ENCODE measurements around the gene ASCL2.

Gene ASCL2

DNA sequence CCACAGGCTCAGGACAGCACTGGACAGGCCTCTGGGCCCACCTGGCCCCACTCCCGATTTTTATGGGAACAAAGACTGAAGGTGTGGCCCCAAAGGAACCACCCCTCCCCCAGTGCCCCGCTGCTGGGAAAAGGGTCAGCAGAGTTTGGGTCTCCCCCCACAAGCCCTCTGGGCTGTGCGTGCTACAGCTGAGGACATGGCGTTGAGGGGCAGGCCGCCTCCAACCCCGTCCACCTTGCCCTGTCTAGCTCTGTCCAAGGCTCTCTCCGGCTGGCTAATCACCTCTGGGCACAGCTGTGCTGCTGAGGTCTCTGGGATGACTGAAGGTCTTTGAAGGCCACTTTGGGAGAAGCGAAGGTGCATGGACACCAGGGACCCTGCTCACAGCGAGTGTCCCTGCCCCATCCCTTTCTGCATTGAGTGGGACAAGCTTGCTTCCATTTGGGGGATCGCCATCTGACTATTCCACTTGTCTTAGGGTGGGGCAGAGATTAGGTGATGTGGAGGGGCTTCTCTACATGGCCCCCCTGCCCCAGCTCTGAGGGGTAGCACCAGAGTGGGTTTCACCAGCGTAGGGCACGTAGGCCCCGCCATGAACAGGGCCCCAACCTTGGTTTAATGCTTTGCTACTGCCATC lies 6.5 kb downstream of the ASCL2 start:
- Histone ChIP-seq H3K36me3 (ENCODE audit: control insufficient read depth in 4 of 4, insufficient read depth in 4 of 4, low read length in 3 of 4) (no peaks in the 10 kb centered on the region), H3K9me3 (ENCODE audit: control extremely low read depth in 1 of 5, control insufficient read depth in 4 of 5, insufficient read depth in 2 of 5, low read depth in 1 of 5, low read length in 4 of 5) (no peaks in the 10 kb centered on the region), H3K4me3 (ENCODE audit: control insufficient read depth in 1 of 7, extremely low read depth in 1 of 7, insufficient read depth in 4 of 7, low read depth in 2 of 7, low read length in 6 of 7) (no peak overlapping the region), H3K4me1 (ENCODE audit: control extremely low read depth in 1 of 4, control insufficient read depth in 4 of 4, insufficient read depth in 4 of 4, low read length in 3 of 4) (peaks cover 0 to 23% (median 19%) of the 10 kb centered on the region in 4 experiments), H3K27me3 (replicated peaks in 2 of 5; ENCODE audit: control insufficient read depth in 4 of 5, insufficient read depth in 5 of 5, low read length in 4 of 5) (no peaks in the 10 kb centered on the region), H3K27ac (ENCODE audit: insufficient read depth in 1 of 2, low read depth in 1 of 2, low read length in 2 of 2, poor library complexity in 1 of 2, severe bottlenecking in 2 of 2) (no peak overlapping the region)
- 96% methylated on average over 10 of the region's 13 CpGs for WGBS (ENCODE audit: insufficient coverage)
- POLR2A ChIA-PET, result no interaction called here
- CTCF ChIA-PET, result interaction anchor here (0.8 to 1.9 kb wide), 3 partner anchors 13 to 157 kb away, joined by 3 to 6 read pairs (median 3); no protein-coding TSS in a partner anchor
- DNase-seq, result no peak

GRCh38 chr11:2263071-2263565 lies 7.3 kb downstream of the ASCL2 start:
- H3K27ac ChIP-seq (ENCODE audit: insufficient read depth in 1 of 2, low read depth in 1 of 2, low read length in 2 of 2, poor library complexity in 1 of 2, severe bottlenecking in 2 of 2), result no peak overlapping the region
- ChIA-PET CTCF (interaction anchor here (0.8 to 1.9 kb wide), 3 partner anchors 13 to 158 kb away, joined by 3 to 6 read pairs (median 3); no protein-coding TSS in a partner anchor), POLR2A (no interaction called here)
- H3K4me1 ChIP-seq (ENCODE audit: control extremely low read depth in 1 of 4, control insufficient read depth in 4 of 4, insufficient read depth in 4 of 4, low read length in 3 of 4), result peaks cover 0 to 18% (median 15%) of the 10 kb centered on the region in 4 experiments
- H3K9me3 ChIP-seq (ENCODE audit: control extremely low read depth in 1 of 5, control insufficient read depth in 4 of 5, insufficient read depth in 2 of 5, low read depth in 1 of 5, low read length in 4 of 5), result no peaks in the 10 kb centered on the region
- H3K36me3 ChIP-seq (ENCODE audit: control insufficient read depth in 4 of 4, insufficient read depth in 4 of 4, low read length in 3 of 4), result no peaks in the 10 kb centered on the region
- H3K4me3 ChIP-seq (ENCODE audit: control insufficient read depth in 1 of 7, extremely low read depth in 1 of 7, insufficient read depth in 4 of 7, low read depth in 2 of 7, low read length in 6 of 7), result no peak overlapping the region
- H3K27me3 ChIP-seq (replicated peaks in 2 of 5; ENCODE audit: control insufficient read depth in 4 of 5, insufficient read depth in 5 of 5, low read length in 4 of 5), result no peaks in the 10 kb centered on the region
- no peak for DNase-seq
- WGBS (ENCODE audit: insufficient coverage), result 100% methylated on average over 4 of the region's 10 CpGs

DNA sequence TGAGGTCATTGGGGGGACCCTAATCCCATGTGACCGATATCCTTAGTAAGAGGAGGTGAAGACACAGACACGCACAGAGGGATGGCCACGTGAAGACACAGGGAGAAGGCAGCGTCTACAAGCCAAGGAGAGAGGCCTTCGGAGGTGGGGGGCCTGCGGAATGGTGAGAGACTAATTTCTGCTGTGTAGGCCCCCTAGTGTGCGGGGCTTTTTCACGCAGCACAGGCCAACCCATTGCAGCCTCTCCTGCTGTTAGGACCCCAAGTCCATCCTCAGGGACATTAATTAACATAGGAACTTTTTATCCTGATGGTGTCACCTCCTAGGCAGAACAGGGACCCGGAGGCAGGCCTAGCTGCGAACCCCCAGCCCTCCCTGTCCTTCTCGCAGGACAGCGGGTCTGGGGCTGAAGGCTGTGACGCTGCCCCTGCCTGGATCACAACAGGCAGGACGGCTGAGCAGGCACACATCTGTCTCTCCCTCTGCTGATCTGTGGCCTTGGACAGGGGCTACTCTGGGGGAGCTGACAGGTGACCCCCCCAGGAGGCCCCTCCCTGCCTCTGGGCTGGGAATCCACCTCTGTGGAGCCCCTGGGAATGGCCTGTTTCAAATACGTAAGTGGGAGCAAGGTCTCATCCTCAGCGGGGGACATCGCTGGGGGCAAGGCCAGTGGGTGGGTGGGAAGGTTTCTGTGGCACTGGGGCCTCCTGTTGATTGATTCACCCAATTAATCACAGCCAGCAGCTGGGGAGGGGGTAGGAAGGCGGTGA lies 7.9 kb downstream of the ASCL2 start:
- no peaks in the 10 kb centered on the region for H3K36me3 ChIP-seq (ENCODE audit: control insufficient read depth in 4 of 4, insufficient read depth in 4 of 4, low read length in 3 of 4)
- no peak overlapping the region for H3K27ac ChIP-seq (ENCODE audit: insufficient read depth in 1 of 2, low read depth in 1 of 2, low read length in 2 of 2, poor library complexity in 1 of 2, severe bottlenecking in 2 of 2)
- DNase-seq, result no peak
- no peaks in the 10 kb centered on the region for H3K27me3 ChIP-seq (replicated peaks in 2 of 5; ENCODE audit: control insufficient read depth in 4 of 5, insufficient read depth in 5 of 5, low read length in 4 of 5)
- ChIA-PET POLR2A (no interaction called here), CTCF (interaction anchor here (0.8 to 1.9 kb wide), 2 partner anchors 12 to 54 kb away, joined by 3 to 6 read pairs; no protein-coding TSS in a partner anchor)
- no peaks in the 10 kb centered on the region for H3K9me3 ChIP-seq (ENCODE audit: control extremely low read depth in 1 of 5, control insufficient read depth in 4 of 5, insufficient read depth in 2 of 5, low read depth in 1 of 5, low read length in 4 of 5)
- H3K4me1 ChIP-seq (ENCODE audit: control extremely low read depth in 1 of 4, control insufficient read depth in 4 of 4, insufficient read depth in 4 of 4, low read length in 3 of 4), result peaks cover 0 to 18% (median 15%) of the 10 kb centered on the region in 4 experiments
- WGBS (ENCODE audit: insufficient coverage), result 96% methylated on average over 12 of the region's 18 CpGs
- H3K4me3 ChIP-seq (ENCODE audit: control insufficient read depth in 1 of 7, extremely low read depth in 1 of 7, insufficient read depth in 4 of 7, low read depth in 2 of 7, low read length in 6 of 7), result no peak overlapping the region

GRCh38 chr11:2261436-2262230 lies 8.8 kb downstream of the ASCL2 start:
- ChIA-PET POLR2A (no interaction called here), CTCF (no interaction called here)
- H3K9me3 ChIP-seq (ENCODE audit: control extremely low read depth in 1 of 5, control insufficient read depth in 4 of 5, insufficient read depth in 2 of 5, low read depth in 1 of 5, low read length in 4 of 5), result no peaks in the 10 kb centered on the region
- H3K4me1 ChIP-seq (ENCODE audit: control extremely low read depth in 1 of 4, control insufficient read depth in 4 of 4, insufficient read depth in 4 of 4, low read length in 3 of 4), result peaks cover 0 to 17% (median 15%) of the 10 kb centered on the region in 4 experiments
- no peak overlapping the region for H3K4me3 ChIP-seq (ENCODE audit: control insufficient read depth in 1 of 7, extremely low read depth in 1 of 7, insufficient read depth in 4 of 7, low read depth in 2 of 7, low read length in 6 of 7)
- 97% methylated on average over 13 of the region's 21 CpGs for WGBS (ENCODE audit: insufficient coverage)
- DNase-seq, result no peak
- peaks cover 0 to 2% (median 0%) of the 10 kb centered on the region in 5 experiments for H3K27me3 ChIP-seq (replicated peaks in 2 of 5; ENCODE audit: control insufficient read depth in 4 of 5, insufficient read depth in 5 of 5, low read length in 4 of 5)
- no peak overlapping the region for H3K27ac ChIP-seq (ENCODE audit: insufficient read depth in 1 of 2, low read depth in 1 of 2, low read length in 2 of 2, poor library complexity in 1 of 2, severe bottlenecking in 2 of 2)
- no peaks in the 10 kb centered on the region for H3K36me3 ChIP-seq (ENCODE audit: control insufficient read depth in 4 of 4, insufficient read depth in 4 of 4, low read length in 3 of 4)

DNA sequence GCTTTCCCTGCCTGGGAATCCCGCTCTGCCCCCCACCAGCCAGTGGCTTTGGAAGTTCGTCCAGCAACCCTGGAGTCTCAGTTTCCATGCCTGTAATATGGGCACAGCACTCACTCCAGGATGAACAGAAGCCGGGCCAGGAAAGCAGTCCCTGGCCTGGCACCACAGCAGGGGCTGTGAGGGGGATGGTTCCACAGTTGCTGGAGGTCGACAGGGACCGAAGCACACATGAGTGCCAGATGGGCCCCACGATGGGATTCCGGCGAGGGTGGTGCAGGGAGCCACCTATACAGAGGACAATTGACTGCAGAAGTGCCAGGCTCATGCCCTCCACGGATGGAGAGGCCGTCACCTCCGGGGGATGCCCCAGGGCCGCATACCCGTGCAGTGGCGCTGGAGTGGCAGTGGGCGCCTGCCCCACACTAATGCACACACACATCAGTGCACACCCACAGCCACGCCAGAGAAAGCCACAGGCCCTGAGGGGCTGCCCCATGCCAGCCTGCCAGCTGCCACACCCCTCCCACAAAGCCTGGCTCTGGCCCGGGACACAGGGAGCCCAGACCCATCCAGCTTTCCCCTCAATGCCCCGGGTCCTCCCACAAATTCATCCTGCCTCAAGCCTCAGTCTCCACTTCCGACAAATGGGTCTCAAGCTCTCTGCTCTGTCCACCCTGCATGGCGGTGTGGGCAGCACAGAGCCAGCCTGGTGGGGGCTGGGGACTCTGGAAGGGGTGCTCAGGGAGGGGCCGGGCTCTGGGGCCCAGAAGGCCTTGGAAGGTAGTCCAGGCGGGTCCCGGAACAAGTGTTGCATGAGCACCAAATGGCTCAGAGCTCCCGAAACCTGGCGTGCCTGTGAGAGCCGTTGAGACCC lies 9.7 kb downstream of the ASCL2 start:
- no peak for DNase-seq
- POLR2A ChIA-PET, result no interaction called here
- WGBS (ENCODE audit: insufficient coverage), result 95% methylated on average over 25 of the region's 26 CpGs
- CTCF ChIA-PET, result no interaction called here
- Histone ChIP-seq H3K27ac (ENCODE audit: insufficient read depth in 1 of 2, low read depth in 1 of 2, low read length in 2 of 2, poor library complexity in 1 of 2, severe bottlenecking in 2 of 2) (no peak overlapping the region), H3K36me3 (ENCODE audit: control insufficient read depth in 4 of 4, insufficient read depth in 4 of 4, low read length in 3 of 4) (no peaks in the 10 kb centered on the region), H3K9me3 (ENCODE audit: control extremely low read depth in 1 of 5, control insufficient read depth in 4 of 5, insufficient read depth in 2 of 5, low read depth in 1 of 5, low read length in 4 of 5) (no peaks in the 10 kb centered on the region), H3K4me3 (ENCODE audit: control insufficient read depth in 1 of 7, extremely low read depth in 1 of 7, insufficient read depth in 4 of 7, low read depth in 2 of 7, low read length in 6 of 7) (no peak overlapping the region), H3K27me3 (replicated peaks in 2 of 5; ENCODE audit: control insufficient read depth in 4 of 5, insufficient read depth in 5 of 5, low read length in 4 of 5) (peaks cover 0 to 3% (median 0%) of the 10 kb centered on the region in 5 experiments), H3K4me1 (ENCODE audit: control extremely low read depth in 1 of 4, control insufficient read depth in 4 of 4, insufficient read depth in 4 of 4, low read length in 3 of 4) (peaks cover 0 to 8% (median 6%) of the 10 kb centered on the region in 4 experiments)

- Histone ChIP-seq H3K36me3 (ENCODE audit: control insufficient read depth in 4 of 4, insufficient read depth in 4 of 4, low read length in 3 of 4) (no peaks in the 10 kb centered on the region), H3K27ac (ENCODE audit: insufficient read depth in 1 of 2, low read depth in 1 of 2, low read length in 2 of 2, poor library complexity in 1 of 2, severe bottlenecking in 2 of 2) (no peak overlapping the region), H3K4me1 (ENCODE audit: control extremely low read depth in 1 of 4, control insufficient read depth in 4 of 4, insufficient read depth in 4 of 4, low read length in 3 of 4) (peaks cover 0 to under 1% (median 0%) of the 10 kb centered on the region in 4 experiments), H3K27me3 (replicated peaks in 2 of 5; ENCODE audit: control insufficient read depth in 4 of 5, insufficient read depth in 5 of 5, low read length in 4 of 5) (peaks cover 0 to 3% (median 0%) of the 10 kb centered on the region in 5 experiments), H3K9me3 (ENCODE audit: control extremely low read depth in 1 of 5, control insufficient read depth in 4 of 5, insufficient read depth in 2 of 5, low read depth in 1 of 5, low read length in 4 of 5) (no peaks in the 10 kb centered on the region), H3K4me3 (ENCODE audit: control insufficient read depth in 1 of 7, extremely low read depth in 1 of 7, insufficient read depth in 4 of 7, low read depth in 2 of 7, low read length in 6 of 7) (no peak overlapping the region)
- DNase-seq, result no peak
- ChIA-PET POLR2A (no interaction called here), CTCF (interaction anchor here (1.9 kb wide), 1 partner anchor 8 kb away, joined by 6 read pairs; no protein-coding TSS in a partner anchor)
- WGBS (ENCODE audit: insufficient coverage), result 94% methylated on average over 11 of the region's 12 CpGs
Observed at GRCh38 chr11:2259897-2260451, 10.4 kb downstream of the ASCL2 start.
